ENCODE measurements around the gene GDF15.
A peak's percentile ranks its signal among the peaks of the same experiment; 100 is the strongest.

GDF15 gene

GRCh38 chr19:18432275-18433014, 46.5 kb downstream of the GDF15 start:
- no peak for DNase-seq

DNA sequence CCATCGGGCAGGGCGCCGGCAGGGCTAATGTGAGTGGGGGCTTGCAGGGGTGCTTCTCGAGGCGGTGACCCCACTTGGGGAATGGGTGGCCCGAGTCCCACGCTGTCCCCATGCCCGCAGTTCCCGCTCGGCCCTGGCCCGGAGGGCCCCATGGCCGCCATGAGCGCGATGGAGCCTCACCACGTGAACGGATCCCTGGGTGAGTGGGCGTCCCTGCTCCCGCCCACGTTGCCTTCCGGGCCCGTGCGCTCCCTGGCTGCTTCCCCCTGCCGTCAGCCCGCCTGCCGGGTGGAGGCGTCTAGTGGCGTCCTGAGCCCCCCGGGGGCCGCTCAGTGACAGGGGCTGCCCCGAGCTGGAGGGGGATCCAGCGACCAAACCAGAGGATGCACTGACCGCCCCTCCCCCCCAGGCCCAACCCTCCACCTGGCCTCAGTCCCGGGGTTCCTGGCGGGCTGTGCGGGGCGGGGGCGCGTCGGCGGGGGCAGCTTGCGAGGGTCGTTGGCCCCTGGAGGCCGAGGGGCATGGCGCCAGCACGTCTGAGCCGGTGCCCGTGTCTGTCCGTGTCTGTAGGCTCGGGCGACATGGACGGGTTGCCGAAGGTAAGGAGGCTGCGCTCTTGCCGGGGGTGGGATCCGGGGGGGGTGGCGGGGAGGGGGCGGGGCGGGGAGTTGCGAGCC, 47.2 kb downstream of the GDF15 start:
- DNase-seq = no peak

- no peak for DNase-seq
Observed at GRCh38 chr19:18433735-18434398, 47.9 kb downstream of the GDF15 start.

GRCh38 chr19:18434411-18435175, 48.6 kb downstream of the GDF15 start:
- DNase-seq = no peak

DNA sequence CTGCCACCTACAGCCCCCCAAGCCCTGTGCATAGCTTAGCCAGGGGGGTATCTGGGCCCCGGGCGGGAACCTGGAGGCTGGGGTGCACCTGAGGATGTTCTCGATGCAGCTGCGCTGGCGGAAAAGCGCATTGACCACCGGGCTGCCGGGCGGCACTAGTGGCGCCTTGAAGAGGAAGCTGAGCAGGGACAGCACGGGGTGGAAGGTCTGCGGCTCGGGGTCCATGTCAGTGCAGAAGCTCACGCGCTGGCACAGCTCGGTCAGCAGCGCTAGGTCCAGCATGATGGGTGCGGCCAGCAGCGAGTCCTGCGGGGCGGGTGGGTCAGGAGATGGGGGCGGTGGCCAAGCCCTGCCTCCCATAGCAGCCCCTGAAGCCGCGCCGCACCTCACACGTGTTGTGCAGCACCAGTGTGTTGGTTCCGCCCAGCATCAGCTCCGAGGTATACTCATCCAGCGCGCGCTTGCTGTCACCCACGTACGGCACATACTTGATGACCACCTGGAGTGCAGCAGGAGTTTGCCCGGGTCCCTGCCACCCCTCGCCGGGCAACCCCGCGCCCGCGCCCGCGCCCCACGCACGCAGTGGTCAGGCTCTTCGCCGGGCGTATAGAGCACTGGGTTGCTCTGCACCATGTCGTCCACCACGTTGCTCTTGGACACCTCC, 49.4 kb downstream of the GDF15 start:
- DNase-seq = no peak

- no peak for DNase-seq
Observed at GRCh38 chr19:18435842-18436670, 50.1 kb downstream of the GDF15 start.

GRCh38 chr19:18436671-18437490, 50.9 kb downstream of the GDF15 start:
- DNase-seq = peak; percentile 63 to 67

- peak in 1 of 2 experiments; percentile 24 for DNase-seq
Observed at GRCh38 chr19:18437491-18438330, 51.8 kb downstream of the GDF15 start, which contains the start of gene ISYNA1. Gene ISYNA1, minus strand, starts transcription at chr19:18438133. Its CDS starts 154 bp downstream, at chr19:18437979.

DNA sequence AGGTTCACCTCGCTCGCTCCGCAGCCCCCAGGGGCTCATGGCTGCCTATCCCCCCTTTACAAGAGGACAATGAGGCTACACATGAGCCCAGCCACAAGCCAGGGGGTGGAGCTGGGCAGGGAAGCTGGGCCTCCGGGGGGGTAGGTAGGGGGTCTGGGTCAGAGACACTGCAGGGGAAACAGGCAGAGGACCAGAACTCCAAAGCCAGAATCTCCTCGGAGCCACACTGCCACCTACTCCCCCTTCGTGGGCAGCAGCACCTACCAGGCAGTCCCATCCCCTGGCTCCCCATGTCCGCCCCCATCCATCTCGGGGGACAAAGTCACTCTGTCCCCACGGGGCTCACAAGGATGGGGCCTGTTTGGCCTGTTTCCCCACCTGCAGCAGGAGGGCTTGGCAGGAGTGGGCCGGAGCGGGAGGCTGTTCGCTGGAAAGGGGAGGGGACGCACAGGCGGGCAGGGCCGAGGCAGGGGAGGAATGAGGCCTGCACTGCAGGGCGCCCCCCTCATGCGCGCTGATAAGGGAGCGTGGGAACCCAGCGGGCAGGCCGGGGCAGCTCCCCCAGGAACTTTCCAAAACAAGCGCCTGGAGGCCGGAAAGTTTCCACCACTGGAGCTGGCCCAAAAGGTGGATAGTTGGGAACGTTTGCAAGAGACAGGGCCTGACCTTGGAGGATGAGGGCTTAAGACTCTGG, 52.5 kb downstream of the GDF15 start:
- no peak for DNase-seq

Data from NCI-H1930 (cell line).